ENCODE results near the gene NIPAL1. TPM values are rescaled to one million over a fixed set of nuclear protein-coding genes. Genes with fewer than 3 reads are reported as not detected.
"Not testable (repeated sequence)": the region's sequence is repeated elsewhere in the genome, so short reads cannot be mapped to it uniquely, and the experiment has no call there.

The NIPAL1 gene
- polyA plus RNA-seq, result not detected

DNA sequence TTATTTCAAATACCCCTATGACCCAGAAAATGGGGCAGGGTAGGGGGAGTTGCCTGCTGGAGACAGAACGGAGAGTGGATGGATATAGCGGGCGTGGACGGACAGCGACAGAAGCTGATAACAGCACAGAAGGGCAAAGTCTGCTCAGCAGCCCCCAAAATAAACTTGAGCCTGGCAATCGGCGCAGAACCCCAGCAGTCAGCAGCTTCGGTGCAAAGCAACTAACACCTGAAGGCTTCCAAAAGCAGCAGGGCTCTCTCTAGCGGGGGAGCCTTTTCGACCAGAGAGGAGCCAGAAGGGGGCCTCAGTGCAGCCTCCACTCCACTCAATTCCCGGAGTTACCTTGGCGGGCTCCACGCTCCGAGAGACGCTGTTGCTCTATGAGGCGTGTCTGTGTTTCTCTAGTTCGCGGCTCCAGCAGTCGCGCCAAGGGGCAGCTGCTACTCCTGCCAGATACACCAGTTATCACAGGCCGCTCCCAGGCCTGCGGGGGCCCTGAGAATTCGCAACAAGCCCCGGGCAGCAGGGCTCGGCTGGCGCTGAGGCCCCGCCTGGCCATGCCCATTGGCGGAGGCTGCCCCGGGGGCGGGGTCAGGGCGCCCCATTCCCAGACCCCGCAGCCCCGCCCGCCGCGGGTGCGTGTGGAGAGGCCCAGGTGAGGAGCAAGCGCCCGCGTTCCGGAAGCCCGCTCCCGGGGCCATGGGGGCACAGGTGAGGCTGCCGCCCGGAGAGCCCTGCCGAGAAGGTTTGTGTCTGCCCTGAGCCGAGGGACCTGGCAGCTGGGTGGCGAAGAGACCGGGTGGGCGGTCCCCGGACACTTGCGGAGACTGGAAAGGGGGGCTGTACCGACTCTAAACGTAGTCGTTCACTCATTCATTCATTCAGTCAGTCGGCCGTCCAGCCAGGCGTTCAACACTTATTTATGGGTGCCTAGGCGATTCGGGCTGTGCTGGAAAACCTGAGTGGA, at the start of gene NIPAL1, which contains the start of gene CNGA1:
Gene NIPAL1 (plus strand): TSS at position 632 of the 967 bp plus-strand sequence. CDS start 68 bp downstream, at position 700.
Gene CNGA1 (minus strand): TSS at position 541 of the 967 bp plus-strand sequence. CDS start 63,992 bp downstream, outside the sequence.
- no peaks in the 10 kb centered on the region for H3K36me3 Mint-ChIP-seq

DNA sequence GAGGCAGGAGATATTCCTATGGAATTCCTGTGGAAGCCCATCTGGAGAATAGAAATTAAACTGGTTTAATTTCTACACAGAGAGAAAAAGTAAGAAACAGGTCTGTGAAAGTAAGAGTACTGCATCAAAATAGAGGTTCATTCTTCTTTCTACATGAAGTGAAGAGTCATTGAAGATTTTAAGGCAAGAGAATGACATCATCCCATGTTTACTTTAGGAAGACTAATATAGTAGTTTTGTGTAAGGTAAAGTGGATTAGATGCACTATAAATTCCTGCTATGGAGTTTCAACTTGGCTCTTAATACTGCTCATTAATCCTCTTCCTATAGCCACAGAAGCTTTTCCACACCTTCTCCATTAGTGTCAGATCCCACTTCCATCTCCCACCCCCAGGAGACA, 47.7 kb upstream of the NIPAL1 start:
- Mint-ChIP-seq H3K27ac (no peak overlapping the region), H3K27me3 (no peaks in the 10 kb centered on the region), H3K4me3 (no peak overlapping the region), H3K9me3 (no peaks in the 10 kb centered on the region), H3K4me1 (peaks cover 5 to 8% (median 6%) of the 10 kb centered on the region in 3 donors), H3K36me3 (peaks cover 2% of the 10 kb centered on the region)

More for the DNA sequence above, at the start of gene NIPAL1, which contains the start of gene CNGA1:
- H3K9me3 Mint-ChIP-seq, result no peaks in the 10 kb centered on the region
- H3K27me3 Mint-ChIP-seq, result peaks cover 21% of the 10 kb centered on the region
- H3K4me3 Mint-ChIP-seq, result peak within 1 kb of the TSS; percentile 82 to 94 (median 88)
- H3K4me1 Mint-ChIP-seq, result peaks cover 11 to 22% (median 11%) of the 10 kb centered on the region in 3 donors
- H3K27ac Mint-ChIP-seq, result peak within 1 kb of the TSS in 1 of 3 donors; percentile 26

GRCh38 chr4:47972181-47972580, 44.4 kb upstream of the NIPAL1 start:
- H3K4me3 Mint-ChIP-seq, result no peak overlapping the region
- no peaks in the 10 kb centered on the region for H3K27me3 Mint-ChIP-seq
- peaks cover 5 to 8% (median 6%) of the 10 kb centered on the region in 3 donors for H3K4me1 Mint-ChIP-seq
- no peaks in the 10 kb centered on the region for H3K9me3 Mint-ChIP-seq
- H3K36me3 Mint-ChIP-seq, result peaks cover 2% of the 10 kb centered on the region
- no peak overlapping the region for H3K27ac Mint-ChIP-seq

DNA sequence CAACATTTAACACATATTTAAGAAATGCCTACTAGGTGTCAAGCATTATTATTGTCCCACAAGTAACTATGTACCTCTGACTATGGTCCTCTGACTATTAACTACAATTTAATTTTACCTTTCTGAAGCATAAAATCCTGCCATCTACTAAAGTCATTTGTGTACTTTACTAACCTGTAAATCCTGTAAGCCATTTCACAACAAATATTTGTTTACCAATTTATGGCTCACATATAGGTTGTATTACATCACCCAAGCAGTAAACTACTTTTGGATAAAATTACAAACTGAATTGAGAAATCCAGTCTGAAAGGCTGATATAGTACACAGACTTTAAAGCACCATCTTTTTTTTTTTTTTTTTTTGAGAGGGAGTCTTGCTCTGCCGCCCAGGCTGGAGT, 43.9 kb upstream of the NIPAL1 start:
- no peaks in the 10 kb centered on the region for H3K27me3 Mint-ChIP-seq
- H3K27ac Mint-ChIP-seq, result no peak overlapping the region
- peaks cover 2% of the 10 kb centered on the region for H3K36me3 Mint-ChIP-seq
- no peak overlapping the region for H3K4me3 Mint-ChIP-seq
- H3K9me3 Mint-ChIP-seq, result no peaks in the 10 kb centered on the region
- peaks cover 5 to 8% (median 6%) of the 10 kb centered on the region in 3 donors for H3K4me1 Mint-ChIP-seq

- H3K4me3 Mint-ChIP-seq, result no peak overlapping the region
- H3K4me1 Mint-ChIP-seq, result peaks cover 5 to 8% (median 6%) of the 10 kb centered on the region in 3 donors
- H3K27ac Mint-ChIP-seq, result no peak overlapping the region
- H3K36me3 Mint-ChIP-seq, result no peaks in the 10 kb centered on the region
- no peaks in the 10 kb centered on the region for H3K9me3 Mint-ChIP-seq
- no peaks in the 10 kb centered on the region for H3K27me3 Mint-ChIP-seq
Observed at GRCh38 chr4:47974566-47974965, 42.0 kb upstream of the NIPAL1 start.

GRCh38 chr4:47990145-47990544, 26.4 kb upstream of the NIPAL1 start:
- Mint-ChIP-seq H3K9me3 (peaks cover 5 to 23% (median 16%) of the 10 kb centered on the region in 3 donors), H3K27ac (no peak overlapping the region), H3K4me3 (no peak overlapping the region), H3K36me3 (peaks cover 1% of the 10 kb centered on the region), H3K4me1 (peaks cover 0 to 4% (median 0%) of the 10 kb centered on the region in 3 donors), H3K27me3 (peaks cover 3% of the 10 kb centered on the region)

DNA sequence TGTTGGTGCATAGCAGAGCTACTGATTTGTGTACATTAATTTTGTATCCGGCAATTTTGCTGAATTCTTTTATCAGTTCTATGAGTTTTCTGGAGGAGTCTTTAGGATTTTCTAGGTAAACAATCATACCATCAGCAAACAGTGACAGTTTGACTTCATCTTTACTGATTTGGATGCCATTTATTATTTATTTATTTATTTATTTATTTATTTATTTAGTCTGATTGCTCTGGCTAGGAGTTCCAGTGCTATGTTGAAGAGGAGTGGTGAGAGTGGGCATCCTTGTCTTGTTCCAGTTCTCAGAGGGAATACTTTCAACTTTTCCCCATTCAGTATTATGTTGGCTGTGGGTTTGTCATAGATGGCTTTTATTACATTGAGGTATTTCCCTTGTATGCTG, 24.1 kb upstream of the NIPAL1 start:
- H3K4me1 Mint-ChIP-seq, H3K27me3 Mint-ChIP-seq, H3K27ac Mint-ChIP-seq, H3K4me3 Mint-ChIP-seq, H3K36me3 Mint-ChIP-seq: not testable (repeated sequence)
- peaks cover 5 to 23% (median 16%) of the 10 kb centered on the region in 3 donors for H3K9me3 Mint-ChIP-seq

DNA sequence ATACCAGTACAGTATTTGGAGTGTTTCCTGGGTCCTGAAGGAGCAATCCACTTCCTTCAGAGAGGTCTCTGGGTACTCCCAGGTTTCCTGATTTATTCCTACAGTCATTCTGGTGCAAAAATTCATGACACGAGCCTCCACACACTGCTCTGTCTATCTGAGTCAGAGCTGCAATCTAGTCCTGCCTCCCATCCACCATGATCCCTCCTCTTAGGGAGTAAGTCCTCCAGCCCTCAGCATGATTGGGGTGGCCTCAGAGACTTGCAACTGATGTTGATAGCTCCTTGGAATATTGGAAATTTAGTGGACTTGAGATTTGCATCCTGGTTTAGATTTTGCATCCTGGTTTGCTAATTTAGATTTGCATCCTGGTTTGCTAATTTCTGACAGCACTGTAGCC, 20.6 kb upstream of the NIPAL1 start:
- Mint-ChIP-seq H3K27me3 (peaks cover 5% of the 10 kb centered on the region), H3K4me3 (no peak overlapping the region), H3K36me3 (peaks cover 1% of the 10 kb centered on the region), H3K9me3 (peaks cover 3 to 8% (median 7%) of the 10 kb centered on the region in 3 donors), H3K27ac (no peak overlapping the region), H3K4me1 (peaks cover 0 to 2% (median 0%) of the 10 kb centered on the region in 3 donors)

GRCh38 chr4:48002267-48002666, 14.3 kb upstream of the NIPAL1 start:
- H3K36me3 Mint-ChIP-seq, result no peaks in the 10 kb centered on the region
- peaks cover 5% of the 10 kb centered on the region for H3K27me3 Mint-ChIP-seq
- H3K4me3 Mint-ChIP-seq, result no peak overlapping the region
- no peak overlapping the region for H3K27ac Mint-ChIP-seq
- no peaks in the 10 kb centered on the region for H3K4me1 Mint-ChIP-seq
- peaks cover 0 to 3% (median 2%) of the 10 kb centered on the region in 3 donors for H3K9me3 Mint-ChIP-seq

DNA sequence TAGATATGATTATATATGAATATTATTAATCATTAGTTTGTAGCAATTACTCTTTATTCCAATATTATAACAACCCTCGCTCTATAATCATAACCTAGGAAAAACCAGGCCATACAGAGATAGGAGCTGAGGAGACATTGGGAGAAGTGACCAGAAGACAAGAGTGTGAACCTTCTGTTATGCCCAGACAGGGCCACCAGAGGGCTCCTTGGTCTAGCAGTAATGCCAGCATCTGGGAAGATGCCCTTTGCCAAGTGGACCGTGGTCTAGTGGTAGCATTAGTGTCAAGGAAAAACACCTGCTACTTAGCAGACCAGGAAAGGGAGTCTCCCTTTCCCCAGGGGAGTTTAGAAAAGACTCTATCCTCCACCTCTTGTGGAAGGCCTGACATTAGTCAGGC, 13.0 kb upstream of the NIPAL1 start:
- H3K4me1 Mint-ChIP-seq, H3K9me3 Mint-ChIP-seq, H3K27ac Mint-ChIP-seq, H3K27me3 Mint-ChIP-seq, H3K4me3 Mint-ChIP-seq, H3K36me3 Mint-ChIP-seq: not testable (repeated sequence)

DNA sequence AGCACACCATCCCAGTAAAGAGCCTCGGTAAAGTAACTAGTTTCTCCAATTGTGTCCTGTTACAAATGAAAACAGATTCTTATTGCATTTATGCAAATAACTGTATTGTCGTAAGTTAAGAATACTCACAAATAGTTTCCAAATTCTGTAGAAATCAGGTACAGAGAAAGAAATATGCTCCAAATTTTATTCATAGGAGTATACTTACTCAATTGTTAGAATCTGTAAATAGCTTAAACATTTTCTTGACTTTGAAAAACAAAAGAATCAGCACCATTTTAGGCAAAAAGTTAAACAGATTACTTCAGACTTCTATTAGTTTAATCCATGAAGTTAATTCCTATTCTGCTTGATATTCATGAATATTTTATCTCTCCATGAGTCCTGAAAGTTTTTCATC, 10.8 kb upstream of the NIPAL1 start:
- Mint-ChIP-seq H3K36me3 (no peaks in the 10 kb centered on the region), H3K27me3 (peaks cover 2% of the 10 kb centered on the region), H3K27ac (no peak overlapping the region), H3K9me3 (peaks cover 0 to 7% (median 3%) of the 10 kb centered on the region in 3 donors), H3K4me3 (no peak overlapping the region), H3K4me1 (no peaks in the 10 kb centered on the region)

DNA sequence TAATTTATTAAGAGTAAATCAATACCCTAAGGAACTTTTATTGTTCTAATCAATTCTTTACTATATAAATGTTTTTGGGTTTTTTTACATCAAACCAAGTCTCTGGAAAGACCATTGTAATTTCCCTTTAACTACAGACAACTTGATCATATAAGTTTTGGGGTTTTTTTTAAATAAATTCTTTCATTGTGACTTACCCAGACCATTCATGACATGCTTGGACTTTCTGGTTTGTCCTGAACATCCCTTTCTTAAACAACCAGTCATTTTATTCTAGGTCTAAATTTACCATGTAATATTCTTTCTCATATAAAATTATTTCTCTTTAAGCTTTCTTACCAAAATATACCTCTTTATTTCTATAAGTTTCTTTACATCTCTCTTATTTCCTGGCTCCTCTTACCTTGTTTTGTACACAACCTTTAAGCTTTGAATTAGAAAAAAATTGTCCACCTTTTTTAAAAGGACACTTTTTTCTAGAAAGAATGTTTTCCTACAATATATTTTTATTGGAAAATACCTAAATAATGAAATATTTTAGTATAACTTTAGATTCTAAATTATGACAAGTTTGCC, 8.5 kb upstream of the NIPAL1 start:
- peaks cover 0 to 7% (median 3%) of the 10 kb centered on the region in 3 donors for H3K9me3 Mint-ChIP-seq
- H3K27me3 Mint-ChIP-seq, result peaks cover 7% of the 10 kb centered on the region
- no peak overlapping the region for H3K27ac Mint-ChIP-seq
- no peaks in the 10 kb centered on the region for H3K36me3 Mint-ChIP-seq
- H3K4me3 Mint-ChIP-seq, result peak overlapping the region in 1 of 4 donors; percentile 1
- H3K4me1 Mint-ChIP-seq, result peaks cover 0 to 5% (median 0%) of the 10 kb centered on the region in 3 donors

- not testable (repeated sequence) for H3K4me3 Mint-ChIP-seq, H3K4me1 Mint-ChIP-seq, H3K36me3 Mint-ChIP-seq, H3K9me3 Mint-ChIP-seq
- Mint-ChIP-seq H3K27ac (peak overlapping the region in 1 of 3 donors; percentile 12), H3K27me3 (peaks cover 19% of the 10 kb centered on the region)
Observed at GRCh38 chr4:48010906-48011305, 5.7 kb upstream of the NIPAL1 start.

DNA sequence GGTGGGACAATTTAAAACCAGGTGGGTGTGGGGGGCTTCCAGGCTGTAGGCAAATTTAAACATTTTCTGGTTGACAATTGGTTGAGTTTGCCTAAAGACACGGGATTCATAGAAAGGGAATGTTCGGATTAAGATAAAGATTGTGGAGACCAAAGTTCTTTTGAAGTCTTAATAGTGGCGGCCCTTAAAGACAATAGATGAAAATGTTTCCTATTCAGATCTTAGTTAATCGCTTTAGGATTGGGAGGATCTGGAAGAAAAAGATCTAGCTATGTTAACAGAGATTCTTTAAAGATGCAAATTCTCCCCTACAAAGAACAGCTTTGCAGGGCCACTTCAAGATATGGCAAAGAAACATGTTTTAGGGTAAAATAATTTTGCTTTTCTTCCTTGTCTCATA, 4.8 kb upstream of the NIPAL1 start:
- Mint-ChIP-seq H3K4me1 (peaks cover 5 to 13% (median 5%) of the 10 kb centered on the region in 3 donors), H3K27me3 (peaks cover 19% of the 10 kb centered on the region), H3K4me3 (peak overlapping the region in 1 of 4 donors; percentile 23), H3K27ac (no peak overlapping the region), H3K36me3 (no peaks in the 10 kb centered on the region), H3K9me3 (peaks cover 0 to 5% (median 0%) of the 10 kb centered on the region in 3 donors)

DNA sequence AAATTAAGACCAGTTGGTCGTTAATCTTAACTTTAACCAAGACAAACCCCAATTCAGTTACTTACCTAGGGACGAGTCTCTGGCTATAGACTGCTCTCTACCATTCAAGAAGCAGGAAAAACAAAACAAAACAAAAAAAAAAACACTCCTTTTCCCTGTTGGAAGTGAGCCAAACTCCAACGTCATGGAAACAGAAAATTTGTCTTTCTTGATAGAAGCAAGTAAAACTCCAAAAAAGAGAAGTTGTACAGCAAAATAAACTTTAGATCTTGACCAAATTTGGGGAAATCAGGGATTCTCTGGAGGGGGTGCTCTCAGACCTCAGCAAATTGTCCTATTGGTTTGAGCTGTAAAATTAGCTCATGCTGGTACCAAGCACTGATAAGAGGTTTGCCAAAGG, 3.7 kb upstream of the NIPAL1 start:
- Mint-ChIP-seq H3K4me3 (no peak overlapping the region), H3K27ac (no peak overlapping the region)

More for the DNA sequence above, 3.7 kb upstream of the NIPAL1 start:
- H3K27me3 Mint-ChIP-seq, result peaks cover 23% of the 10 kb centered on the region
- no peaks in the 10 kb centered on the region for H3K36me3 Mint-ChIP-seq
- H3K9me3 Mint-ChIP-seq, result peaks cover 0 to 3% (median 0%) of the 10 kb centered on the region in 3 donors
- peaks cover 8 to 17% (median 9%) of the 10 kb centered on the region in 3 donors for H3K4me1 Mint-ChIP-seq

Measured in IgD-negative memory B cell (primary cell).